ENCODE measurements around the gene ZNF611. TPM values are rescaled to one million over a fixed set of nuclear protein-coding genes. Genes with fewer than 3 reads are reported as not detected.
"Not testable (repeated sequence)": the region's sequence is repeated elsewhere in the genome, so short reads cannot be mapped to it uniquely, and the experiment has no call there.

The ZNF611 gene
- total and polyA plus RNA-seq, 4 donors = 0.50 to 12.7 (median 2.7) TPM

GRCh38 chr19:52723907-52724598 lies 10.8 kb downstream of the ZNF611 start:
- H3K36me3 ChIP-seq (ENCODE audit: control insufficient read depth in 4 of 4, insufficient read depth in 3 of 4, low read depth in 1 of 4, low read length in 3 of 4); H3K4me1 ChIP-seq (ENCODE audit: control insufficient read depth in 4 of 4, insufficient read depth in 4 of 4, low read length in 3 of 4); H3K27ac ChIP-seq (ENCODE audit: low read depth in 1 of 2, low read length in 2 of 2); H3K9ac ChIP-seq (ENCODE audit: low read depth in 1 of 2, low read length in 2 of 2); DNase-seq (ENCODE audit: low spot score); H3K27me3 ChIP-seq (ENCODE audit: control insufficient read depth in 4 of 4, insufficient read depth in 4 of 4, low read length in 3 of 4): not testable (repeated sequence)
- WGBS = 60% methylated on average over 9 of the region's 9 CpGs
- H3K4me3 ChIP-seq (ENCODE audit: low read depth in 1 of 3, low read length in 3 of 3) = peak overlapping the region in 1 of 3 donors; percentile 11
- peaks cover 0 to 14% (median 10%) of the 10 kb centered on the region in 4 donors for H3K9me3 ChIP-seq (ENCODE audit: control insufficient read depth in 4 of 4, low read length in 3 of 4)

DNA sequence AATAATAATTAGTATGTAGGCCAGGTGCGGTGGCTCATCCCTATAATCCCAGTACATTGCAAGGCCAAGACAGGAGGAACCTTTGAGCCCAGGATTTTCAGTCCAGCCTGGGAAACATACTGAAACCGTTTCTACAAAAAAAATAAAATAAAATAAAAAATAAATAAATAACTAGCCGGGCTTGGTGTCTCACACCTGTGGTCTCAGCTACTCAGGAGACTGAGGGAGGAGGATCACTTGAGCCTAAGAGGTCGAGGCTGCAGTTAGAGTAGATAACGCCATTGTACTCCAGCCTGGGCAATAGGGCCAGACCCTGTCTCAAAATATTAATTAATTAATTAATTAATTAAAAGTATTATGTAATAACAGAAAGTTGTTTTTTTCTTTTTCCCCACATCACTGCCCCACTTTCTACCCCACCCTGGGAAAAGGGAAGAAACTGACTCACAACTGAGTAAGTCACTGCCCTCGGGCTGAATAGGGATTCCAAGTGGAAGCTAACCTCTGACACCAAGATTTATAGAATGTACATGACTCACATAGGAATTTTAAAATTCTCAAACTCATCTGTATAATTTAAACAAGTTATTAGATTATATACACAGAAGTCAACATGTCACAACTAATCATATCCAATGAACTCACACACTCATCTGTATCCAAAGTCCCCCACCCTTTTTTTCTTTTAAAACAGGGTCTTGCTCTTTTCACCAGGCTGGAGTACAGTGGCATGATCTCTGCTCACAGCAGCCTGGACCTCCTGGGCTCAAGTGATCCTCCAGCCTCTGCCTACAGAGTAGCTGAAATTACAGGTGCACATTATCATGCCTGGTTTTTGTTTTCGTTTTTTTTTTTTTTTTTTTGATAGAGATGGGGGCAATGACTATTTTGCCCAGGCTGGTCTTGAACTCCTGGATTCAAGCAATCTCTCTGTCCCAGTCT lies 12.5 kb downstream of the ZNF611 start:
- Histone ChIP-seq H3K4me3 (ENCODE audit: low read depth in 1 of 3, low read length in 3 of 3) (no peak overlapping the region), H3K9ac (ENCODE audit: low read depth in 1 of 2, low read length in 2 of 2) (no peak overlapping the region), H3K36me3 (ENCODE audit: control insufficient read depth in 4 of 4, insufficient read depth in 3 of 4, low read depth in 1 of 4, low read length in 3 of 4) (peaks cover 2 to 6% (median 4%) of the 10 kb centered on the region in 4 donors), H3K9me3 (ENCODE audit: control insufficient read depth in 4 of 4, low read length in 3 of 4) (peaks cover 0 to 15% (median 11%) of the 10 kb centered on the region in 4 donors), H3K27me3 (ENCODE audit: control insufficient read depth in 4 of 4, insufficient read depth in 4 of 4, low read length in 3 of 4) (no peaks in the 10 kb centered on the region), H3K4me1 (ENCODE audit: control insufficient read depth in 4 of 4, insufficient read depth in 4 of 4, low read length in 3 of 4) (no peaks in the 10 kb centered on the region), H3K27ac (ENCODE audit: low read depth in 1 of 2, low read length in 2 of 2) (no peak overlapping the region)
- no peak for TF ChIP-seq FOXA2 (IDR thresholded peaks at IDR 0.05)
- TF ChIP-seq, protein P1, sequence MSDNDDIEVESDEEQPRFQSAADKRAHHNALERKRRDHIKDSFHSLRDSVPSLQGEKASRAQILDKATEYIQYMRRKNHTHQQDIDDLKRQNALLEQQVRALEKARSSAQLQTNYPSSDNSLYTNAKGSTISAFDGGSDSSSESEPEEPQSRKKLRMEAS (IDR thresholded peaks at IDR 0.05) = no peak
- no peak for TF ChIP-seq SP1 (IDR thresholded peaks at IDR 0.05)
- no peak for TF ChIP-seq GABPA (IDR thresholded peaks at IDR 0.05 in 1 of 2, conservative IDR thresholded peaks at IDR 0.05 in 1 of 2)
- no peak for TF ChIP-seq EGR1 (IDR thresholded peaks at IDR 0.05; ENCODE audit: low read depth in 2 of 2)
- TF ChIP-seq JUND (IDR thresholded peaks at IDR 0.05) = no peak
- TF ChIP-seq HNF4A (conservative IDR thresholded peaks at IDR 0.05) = no peak
- TF ChIP-seq NR2F2 (IDR thresholded peaks at IDR 0.05) = no peak
- no peak for TF ChIP-seq HNF4G (IDR thresholded peaks at IDR 0.05)
- no peak for TF ChIP-seq FOXA1 (IDR thresholded peaks at IDR 0.05)
- TF ChIP-seq RAD21 (IDR thresholded peaks at IDR 0.05) = no peak
- TF ChIP-seq RXRA (IDR thresholded peaks at IDR 0.05) = no peak
- no peak for DNase-seq (ENCODE audit: low spot score)
- 93% methylated on average over 7 of the region's 7 CpGs for WGBS

DNA sequence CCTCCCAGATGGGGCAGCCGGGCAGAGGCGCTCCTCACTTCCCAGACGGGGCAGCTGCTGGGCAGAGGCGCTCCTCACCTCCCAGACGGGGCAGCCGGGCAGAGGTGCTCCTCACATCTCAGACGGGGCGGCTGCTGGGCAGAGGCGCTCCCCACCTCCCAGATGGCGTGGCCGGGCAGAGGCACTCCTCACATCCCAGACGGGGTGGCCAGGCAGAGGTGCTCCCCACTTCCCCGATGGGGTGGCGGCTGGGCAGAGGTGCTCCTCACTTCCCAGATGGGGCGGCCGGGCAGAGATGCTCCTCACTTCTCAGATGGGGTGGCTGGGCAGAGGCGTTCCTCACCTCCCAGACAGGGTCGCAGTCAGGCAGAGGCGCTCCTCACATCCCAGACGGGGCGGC lies 14.3 kb downstream of the ZNF611 start:
- not testable (repeated sequence) for H3K27me3 ChIP-seq (ENCODE audit: control insufficient read depth in 4 of 4, insufficient read depth in 4 of 4, low read length in 3 of 4); H3K9ac ChIP-seq (ENCODE audit: low read depth in 1 of 2, low read length in 2 of 2); H3K4me1 ChIP-seq (ENCODE audit: control insufficient read depth in 4 of 4, insufficient read depth in 4 of 4, low read length in 3 of 4); DNase-seq (ENCODE audit: low spot score); H3K4me3 ChIP-seq (ENCODE audit: low read depth in 1 of 3, low read length in 3 of 3); H3K36me3 ChIP-seq (ENCODE audit: control insufficient read depth in 4 of 4, insufficient read depth in 3 of 4, low read depth in 1 of 4, low read length in 3 of 4); H3K27ac ChIP-seq (ENCODE audit: low read depth in 1 of 2, low read length in 2 of 2)
- 98% methylated on average over 21 of the region's 21 CpGs for WGBS
- peaks cover 0 to 14% (median 10%) of the 10 kb centered on the region in 4 donors for H3K9me3 ChIP-seq (ENCODE audit: control insufficient read depth in 4 of 4, low read length in 3 of 4)

DNA sequence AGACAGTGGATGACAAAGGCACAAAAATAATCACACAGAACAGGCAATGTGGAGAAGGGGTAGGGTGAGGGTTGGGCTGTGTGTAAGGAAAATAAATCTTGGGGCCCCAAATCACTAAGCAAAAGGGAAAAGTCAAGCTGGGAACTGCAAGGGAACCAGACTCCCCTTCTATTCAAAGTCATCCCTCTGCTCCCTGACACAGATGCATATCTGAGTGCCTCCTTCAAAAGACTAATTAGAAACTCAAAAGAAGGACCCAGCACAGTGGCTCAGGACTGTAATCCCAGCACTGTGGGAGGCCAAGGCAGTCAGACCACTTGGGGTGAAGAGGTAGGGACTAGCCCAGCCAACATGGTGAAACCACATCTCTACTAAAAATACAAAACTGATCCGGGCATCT lies 18.3 kb downstream of the ZNF611 start:
- Histone ChIP-seq H3K27me3 (ENCODE audit: control insufficient read depth in 4 of 4, insufficient read depth in 4 of 4, low read length in 3 of 4) (no peaks in the 10 kb centered on the region), H3K9me3 (ENCODE audit: control insufficient read depth in 4 of 4, low read length in 3 of 4) (peaks cover 0 to 14% (median 9%) of the 10 kb centered on the region in 4 donors), H3K36me3 (ENCODE audit: control insufficient read depth in 4 of 4, insufficient read depth in 3 of 4, low read depth in 1 of 4, low read length in 3 of 4) (peaks cover 0 to 14% (median 8%) of the 10 kb centered on the region in 4 donors), H3K9ac (ENCODE audit: low read depth in 1 of 2, low read length in 2 of 2) (no peak overlapping the region), H3K4me3 (ENCODE audit: low read depth in 1 of 3, low read length in 3 of 3) (no peak overlapping the region), H3K27ac (ENCODE audit: low read depth in 1 of 2, low read length in 2 of 2) (no peak overlapping the region), H3K4me1 (ENCODE audit: control insufficient read depth in 4 of 4, insufficient read depth in 4 of 4, low read length in 3 of 4) (no peaks in the 10 kb centered on the region)
- TF ChIP-seq EGR1 (IDR thresholded peaks at IDR 0.05; ENCODE audit: low read depth in 2 of 2) = no peak
- TF ChIP-seq HNF4G (IDR thresholded peaks at IDR 0.05) = no peak
- TF ChIP-seq NR2F2 (IDR thresholded peaks at IDR 0.05) = no peak
- TF ChIP-seq RAD21 (IDR thresholded peaks at IDR 0.05) = no peak
- TF ChIP-seq, protein P1 (IDR thresholded peaks at IDR 0.05) = no peak
- TF ChIP-seq GABPA (IDR thresholded peaks at IDR 0.05 in 1 of 2, conservative IDR thresholded peaks at IDR 0.05 in 1 of 2) = no peak
- TF ChIP-seq YY1 (IDR thresholded peaks at IDR 0.05) = no peak
- no peak for TF ChIP-seq FOXA2 (IDR thresholded peaks at IDR 0.05)
- TF ChIP-seq CTCF (IDR thresholded peaks at IDR 0.05; ENCODE audit: low read depth, low read length, missing input control) = no peak
- WGBS = 93% methylated on average over 1 of the region's 1 CpG
- DNase-seq (ENCODE audit: low spot score) = no peak

DNA sequence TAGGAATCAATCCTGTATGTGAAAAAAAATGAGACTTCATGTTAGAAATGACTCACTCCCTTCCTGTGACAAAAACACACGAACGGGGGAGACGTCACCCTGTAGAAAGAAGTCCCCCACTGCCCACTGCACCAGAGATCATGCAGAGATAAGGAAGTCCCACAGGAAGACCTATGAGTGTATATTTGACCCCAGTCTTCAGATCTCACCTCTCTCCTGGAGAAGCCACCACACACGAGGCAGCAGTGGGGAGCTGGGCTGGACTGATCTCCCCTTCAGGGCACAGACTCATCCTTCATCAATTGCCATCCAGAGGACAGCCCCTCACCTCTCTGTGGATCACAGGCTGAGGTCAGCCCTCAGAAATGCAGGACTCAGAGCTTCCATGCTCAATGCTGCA lies 18.9 kb downstream of the ZNF611 start:
- H3K27me3 ChIP-seq (ENCODE audit: control insufficient read depth in 4 of 4, insufficient read depth in 4 of 4, low read length in 3 of 4); H3K4me3 ChIP-seq (ENCODE audit: low read depth in 1 of 3, low read length in 3 of 3); H3K27ac ChIP-seq (ENCODE audit: low read depth in 1 of 2, low read length in 2 of 2); H3K4me1 ChIP-seq (ENCODE audit: control insufficient read depth in 4 of 4, insufficient read depth in 4 of 4, low read length in 3 of 4); H3K9ac ChIP-seq (ENCODE audit: low read depth in 1 of 2, low read length in 2 of 2); DNase-seq (ENCODE audit: low spot score): not testable (repeated sequence)
- 74% methylated on average over 4 of the region's 4 CpGs for WGBS
- H3K36me3 ChIP-seq (ENCODE audit: control insufficient read depth in 4 of 4, insufficient read depth in 3 of 4, low read depth in 1 of 4, low read length in 3 of 4) = peaks cover 0 to 14% (median 8%) of the 10 kb centered on the region in 4 donors
- peaks cover 0 to 10% (median 7%) of the 10 kb centered on the region in 4 donors for H3K9me3 ChIP-seq (ENCODE audit: control insufficient read depth in 4 of 4, low read length in 3 of 4)
